Right atrium auricular region (tissue), 2 donors: ENCODE measurements around the gene LGALS7. TPM values are rescaled to one million over a fixed set of nuclear protein-coding genes. Genes with fewer than 3 reads are reported as not detected.
A peak's percentile ranks its signal among the peaks of the same experiment; 100 is the strongest.
"Not testable (repeated sequence)": the region's sequence is repeated elsewhere in the genome, so short reads cannot be mapped to it uniquely, and the experiment has no call there.

Experiments
- DNase-seq: peaks from one replicate; pipeline ENCODE4 v3.0.0-alpha.2; 2019; ENCODE audit warnings: low spot score
- H3K27ac ChIP-seq, 2 donors: fragments of 200-600 bp; sonication (generic); 1 replicate in 1 of 2; 2 replicates in 1 of 2; pipeline ENCODE4 v1.5.1; 2016 to 2019
- H3K27me3 ChIP-seq, 2 donors: fragments of 200-600 bp; sonication (generic); one replicate each; pipeline versions ENCODE4 v1.5.1 to v1.6.0; 2017 to 2019
- H3K36me3 ChIP-seq: fragments of 200-600 bp; sonication (generic); one replicate; pipeline ENCODE4 v1.5.1; 2016
- H3K4me1 ChIP-seq, 2 donors: fragments of 200-600 bp; sonication (generic); one replicate each; pipeline versions ENCODE4 v1.5.1 to v1.6.0; 2017 to 2019
- H3K4me3 ChIP-seq, 2 donors: fragments of 200-600 bp; sonication (generic); 1 replicate in 1 of 2; 2 replicates in 1 of 2; pipeline ENCODE4 v1.5.1; 2017 to 2019; ENCODE audit warnings: mild to moderate bottlenecking in 1 of 2, moderate library complexity in 1 of 2
- H3K9me3 ChIP-seq, 2 donors: fragments of 200-600 bp; sonication (generic); one replicate each; pipeline ENCODE4 v1.5.1; 2019
- total RNA-seq, 2 donors: library from RNA; depleted of rRNA; stranded (reverse); fragments of >200 nt; gene quantifications; one replicate each; pipeline ENCODE4 v1.1.0, GENCODE V29; 2016
- TF ChIP-seq, protein P1 (sequence below), 2 donors: fragments of 200-600 bp; sonication (generic); IDR thresholded peaks; one replicate each; pipeline ENCODE4 v1.5.1; 2019; ENCODE audit warnings: antibody characterized with exemption in 2 of 2

LGALS7 gene
- total RNA-seq, 2 donors from 2014 or later = not detected

- no peaks in the 10 kb centered on the region for H3K9me3 ChIP-seq
- TF ChIP-seq, protein P1, sequence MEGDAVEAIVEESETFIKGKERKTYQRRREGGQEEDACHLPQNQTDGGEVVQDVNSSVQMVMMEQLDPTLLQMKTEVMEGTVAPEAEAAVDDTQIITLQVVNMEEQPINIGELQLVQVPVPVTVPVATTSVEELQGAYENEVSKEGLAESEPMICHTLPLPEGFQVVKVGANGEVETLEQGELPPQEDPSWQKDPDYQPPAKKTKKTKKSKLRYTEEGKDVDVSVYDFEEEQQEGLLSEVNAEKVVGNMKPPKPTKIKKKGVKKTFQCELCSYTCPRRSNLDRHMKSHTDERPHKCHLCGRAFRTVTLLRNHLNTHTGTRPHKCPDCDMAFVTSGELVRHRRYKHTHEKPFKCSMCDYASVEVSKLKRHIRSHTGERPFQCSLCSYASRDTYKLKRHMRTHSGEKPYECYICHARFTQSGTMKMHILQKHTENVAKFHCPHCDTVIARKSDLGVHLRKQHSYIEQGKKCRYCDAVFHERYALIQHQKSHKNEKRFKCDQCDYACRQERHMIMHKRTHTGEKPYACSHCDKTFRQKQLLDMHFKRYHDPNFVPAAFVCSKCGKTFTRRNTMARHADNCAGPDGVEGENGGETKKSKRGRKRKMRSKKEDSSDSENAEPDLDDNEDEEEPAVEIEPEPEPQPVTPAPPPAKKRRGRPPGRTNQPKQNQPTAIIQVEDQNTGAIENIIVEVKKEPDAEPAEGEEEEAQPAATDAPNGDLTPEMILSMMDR (IDR thresholded peaks at IDR 0.05) = peak; percentile 55 to 95
- no peaks in the 10 kb centered on the region for H3K36me3 ChIP-seq
- peaks cover 0 to 7% of the 10 kb centered on the region in 2 donors for H3K4me1 ChIP-seq
- H3K27ac ChIP-seq = peak overlapping the region; percentile 61 to 64
- DNase-seq = peak; percentile 91
- peak overlapping the region in 1 of 2 donors; percentile 49 for H3K4me3 ChIP-seq
- no peaks in the 10 kb centered on the region for H3K27me3 ChIP-seq
Measured at GRCh38 chr19:38769635-38770211, 3.6 kb downstream of the LGALS7 start.

- peaks cover 0 to 7% of the 10 kb centered on the region in 2 donors for H3K4me1 ChIP-seq
- no peaks in the 10 kb centered on the region for H3K9me3 ChIP-seq
- no peaks in the 10 kb centered on the region for H3K27me3 ChIP-seq
- DNase-seq = no peak
- H3K36me3 ChIP-seq = no peaks in the 10 kb centered on the region
- no peak overlapping the region for H3K27ac ChIP-seq
- TF ChIP-seq, protein P1 (IDR thresholded peaks at IDR 0.05) = no peak
- H3K4me3 ChIP-seq = no peak overlapping the region
Measured at GRCh38 chr19:38766276-38767047, 6.9 kb downstream of the LGALS7 start.

DNA sequence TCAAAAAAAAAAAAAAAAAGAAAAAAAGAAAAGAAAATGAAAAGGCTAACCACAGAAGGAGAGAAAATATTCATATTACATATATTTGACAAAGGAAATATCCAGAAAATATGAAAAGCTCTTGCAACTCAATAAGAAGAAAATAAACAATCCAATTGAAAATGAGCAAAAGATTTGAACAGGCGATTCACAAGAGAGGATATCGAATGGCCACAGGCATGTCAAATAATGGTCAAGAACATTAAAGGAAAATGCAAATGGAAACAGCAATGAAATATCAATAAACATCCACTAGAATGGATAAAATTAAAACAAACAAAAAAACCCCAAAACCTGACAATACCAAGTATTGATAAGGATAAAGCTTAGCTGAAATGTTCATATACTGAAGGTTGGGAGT is 8.1 kb downstream of the LGALS7 start:
- Histone ChIP-seq H3K9me3 (no peaks in the 10 kb centered on the region), H3K27ac (no peak overlapping the region), H3K4me3 (no peak overlapping the region), H3K4me1 (peaks cover 0 to 6% of the 10 kb centered on the region in 2 donors), H3K36me3 (no peaks in the 10 kb centered on the region), H3K27me3 (no peaks in the 10 kb centered on the region)
- no peak for DNase-seq
- TF ChIP-seq, protein P1 (IDR thresholded peaks at IDR 0.05) = no peak

GRCh38 chr19:38763795-38764220 is 9.5 kb downstream of the LGALS7 start:
- H3K9me3 ChIP-seq = no peaks in the 10 kb centered on the region
- TF ChIP-seq, protein P1 (IDR thresholded peaks at IDR 0.05) = no peak
- no peaks in the 10 kb centered on the region for H3K4me1 ChIP-seq
- H3K36me3 ChIP-seq = no peaks in the 10 kb centered on the region
- H3K27ac ChIP-seq = no peak overlapping the region
- no peaks in the 10 kb centered on the region for H3K27me3 ChIP-seq
- H3K4me3 ChIP-seq = no peak overlapping the region
- DNase-seq = no peak

- not testable (repeated sequence) for DNase-seq
Measured at GRCh38 chr19:38761884-38762389, 11.4 kb downstream of the LGALS7 start.

GRCh38 chr19:38760805-38761517 is 12.4 kb downstream of the LGALS7 start:
- H3K27me3 ChIP-seq, H3K36me3 ChIP-seq, DNase-seq, H3K4me1 ChIP-seq, H3K9me3 ChIP-seq, H3K27ac ChIP-seq, H3K4me3 ChIP-seq: not testable (repeated sequence)

More at GRCh38 chr19:38761884-38762389, 11.4 kb downstream of the LGALS7 start:
- H3K36me3 ChIP-seq, H3K27ac ChIP-seq, H3K4me3 ChIP-seq, H3K4me1 ChIP-seq, H3K27me3 ChIP-seq, H3K9me3 ChIP-seq: not testable (repeated sequence)
